HUES64 (cell line): Measurements from ENCODE around the gene HYCC1. TPM values are rescaled to one million over a fixed set of nuclear protein-coding genes. Genes with fewer than 3 reads are reported as not detected.
A peak's percentile ranks its signal among the peaks of the same experiment; 100 is the strongest.
"Not testable (repeated sequence)": the region's sequence is repeated elsewhere in the genome, so short reads cannot be mapped to it uniquely, and the experiment has no call there.

Experiments used
- H3K27ac ChIP-seq: 2 replicates; pipeline ENCODE4 v1.7.0; 2013; ENCODE audit warnings: low read depth, low read length, inconsistent platforms
- H3K27me3 ChIP-seq: 2 replicates; pipeline ENCODE4 v1.6.1; 2013; ENCODE audit warnings: mild to moderate bottlenecking, low read length; ENCODE audit not compliant: insufficient read depth
- H3K36me3 ChIP-seq: 2 replicates; pipeline ENCODE4 v1.6.1; 2013; ENCODE audit warnings: mild to moderate bottlenecking, low read length; ENCODE audit not compliant: insufficient read depth
- H3K4me1 ChIP-seq: 2 replicates; pipeline ENCODE4 v1.6.1; 2013; ENCODE audit warnings: mild to moderate bottlenecking, low read length, moderate library complexity; ENCODE audit not compliant: insufficient read depth
- H3K4me3 ChIP-seq: 2 replicates; pipeline ENCODE4 v1.5.1; 2013; ENCODE audit warnings: mild to moderate bottlenecking, low read length, moderate library complexity
- H3K9ac ChIP-seq: 2 replicates; pipeline ENCODE4 v1.6.1; 2013; ENCODE audit warnings: mild to moderate bottlenecking, low read depth, low read length
- H3K9me3 ChIP-seq: 2 replicates; pipeline ENCODE4 v1.6.1; 2013; ENCODE audit warnings: low read depth, low read length; ENCODE audit not compliant: insufficient read depth
- WGBS: fragments of 150-250, 120-280 bp; methylation state at CpG from one replicate; pipeline ENCODE4 v1.1.7; 2013; ENCODE audit warnings: missing lambda C conversion rate; 5-methylcytosine and 5-hydroxymethylcytosine counted together
- polyA plus RNA-seq, 2 experiments: library from polyadenylated mRNA; stranded (reverse); fragments of 50-300 nt; gene quantifications; one replicate each; pipeline ENCODE4 v1.2.3, GENCODE V29; 2013

The HYCC1 gene
- polyA plus RNA-seq (2013, experiment 1 of 2) = 58.5 TPM
- 58.5 TPM for polyA plus RNA-seq (2013, experiment 2 of 2)

DNA sequence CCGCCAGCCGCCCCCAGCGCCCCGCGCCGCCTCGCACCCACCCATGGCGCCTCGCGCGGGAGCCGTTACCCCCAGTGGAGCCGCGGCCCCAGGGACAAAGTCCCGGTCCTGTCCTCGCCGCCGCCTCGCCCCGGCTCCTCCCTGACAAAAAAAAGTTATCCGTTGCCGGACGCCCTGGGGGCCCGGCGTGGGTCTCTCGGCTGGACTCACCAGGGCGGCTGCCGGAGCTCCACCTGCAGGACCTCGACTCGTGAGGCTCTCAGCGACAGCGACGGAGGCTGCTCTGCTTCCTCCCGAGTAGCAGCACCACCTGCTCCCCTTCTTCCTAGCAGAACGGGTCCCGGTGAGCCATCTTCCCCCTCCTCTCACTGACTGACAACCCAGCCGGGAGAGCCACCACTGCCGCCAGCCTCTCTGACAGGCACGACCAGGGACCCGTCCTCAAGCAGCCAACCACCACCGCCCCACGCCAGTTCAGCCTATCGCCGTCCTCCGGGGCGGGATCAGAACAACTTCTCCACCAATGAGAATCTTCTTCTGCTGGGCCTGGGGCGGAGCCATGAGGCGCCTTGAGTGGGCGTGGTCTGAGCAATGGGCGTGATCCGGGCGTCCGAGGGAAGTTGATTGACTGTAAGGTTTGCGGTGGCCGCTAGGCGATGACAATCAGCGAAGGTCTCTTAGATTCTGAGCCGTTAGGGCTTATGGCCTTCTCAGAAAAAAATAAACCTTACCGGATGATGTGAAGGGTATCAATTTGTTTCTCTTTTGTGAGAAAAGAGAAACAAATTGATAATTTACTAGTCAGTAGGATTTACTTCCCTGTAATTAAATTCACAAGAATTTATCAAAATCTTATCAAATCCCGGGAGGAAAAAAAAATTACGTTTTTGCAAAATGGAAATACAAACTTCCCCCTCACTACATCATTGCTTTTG is at the start of gene HYCC1:
HYCC1 (minus strand) TSS at position 416 of the 935 bp plus-strand sequence. CDS start 23,019 bp downstream, outside the sequence.
- WGBS = 3% methylated on average over 60 of the region's 61 CpGs
- H3K36me3 ChIP-seq = no peaks in the 10 kb centered on the region
- peak within 1 kb of the TSS; percentile 73 for H3K9ac ChIP-seq
- H3K27ac ChIP-seq = peak within 1 kb of the TSS; percentile 59; the same call in 1 of the 2 replicates
- H3K4me1 ChIP-seq = peaks cover 52% of the 10 kb centered on the region
- no peaks in the 10 kb centered on the region for H3K9me3 ChIP-seq
- H3K4me3 ChIP-seq = peak within 1 kb of the TSS; percentile 92
- no peaks in the 10 kb centered on the region for H3K27me3 ChIP-seq

DNA sequence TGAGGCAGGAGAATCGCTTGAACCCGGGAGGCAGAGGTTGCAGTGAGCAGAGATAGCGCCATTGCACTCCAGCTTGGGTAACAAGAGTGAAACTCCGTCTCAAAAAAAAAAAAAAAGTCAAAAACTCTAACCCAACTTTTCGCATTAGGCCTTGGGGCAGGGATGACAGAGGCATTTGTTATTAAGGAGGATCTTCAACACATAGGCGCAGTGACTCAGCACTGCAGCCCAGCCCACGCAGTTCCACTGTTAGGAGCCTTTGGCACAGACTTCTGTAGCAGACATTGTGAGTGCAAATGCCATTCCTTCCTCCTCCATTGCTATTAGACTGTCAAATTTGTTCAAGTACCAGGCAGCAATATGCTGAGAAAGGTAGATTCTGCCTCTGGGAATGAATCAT is 48.5 kb upstream of the HYCC1 start:
- Histone ChIP-seq H3K9me3 (no peaks in the 10 kb centered on the region), H3K4me3 (no peak overlapping the region), H3K36me3 (no peaks in the 10 kb centered on the region), H3K9ac (no peak overlapping the region), H3K4me1 (peaks cover 5% of the 10 kb centered on the region; the same call in 1 of the 2 replicates), H3K27ac (no peak overlapping the region), H3K27me3 (no peaks in the 10 kb centered on the region)
- 94% methylated on average over 7 of the region's 7 CpGs for WGBS

DNA sequence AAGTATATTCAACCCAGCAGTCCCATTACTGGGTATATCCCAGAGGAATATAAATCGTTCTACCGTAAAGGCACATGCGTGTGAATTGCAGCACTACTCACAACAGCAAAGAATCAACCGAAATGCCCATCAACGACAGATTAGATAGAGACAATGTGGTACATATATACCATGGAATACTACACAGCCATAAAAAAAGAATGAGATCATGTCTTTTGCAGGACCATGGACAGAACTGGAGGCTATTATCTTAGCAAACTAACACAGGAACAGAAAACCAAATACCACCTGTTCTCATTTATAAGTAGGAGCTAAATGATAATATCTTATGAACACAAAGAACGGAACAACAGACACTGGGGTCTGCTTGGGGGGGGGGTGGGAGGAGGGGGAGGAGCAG is 47.4 kb upstream of the HYCC1 start:
- Histone ChIP-seq H3K27ac (no peak overlapping the region), H3K4me3 (no peak overlapping the region), H3K36me3 (no peaks in the 10 kb centered on the region), H3K27me3 (no peaks in the 10 kb centered on the region), H3K9me3 (no peaks in the 10 kb centered on the region), H3K4me1 (no peaks in the 10 kb centered on the region), H3K9ac (no peak overlapping the region)
- WGBS = 96% methylated on average over 5 of the region's 6 CpGs

DNA sequence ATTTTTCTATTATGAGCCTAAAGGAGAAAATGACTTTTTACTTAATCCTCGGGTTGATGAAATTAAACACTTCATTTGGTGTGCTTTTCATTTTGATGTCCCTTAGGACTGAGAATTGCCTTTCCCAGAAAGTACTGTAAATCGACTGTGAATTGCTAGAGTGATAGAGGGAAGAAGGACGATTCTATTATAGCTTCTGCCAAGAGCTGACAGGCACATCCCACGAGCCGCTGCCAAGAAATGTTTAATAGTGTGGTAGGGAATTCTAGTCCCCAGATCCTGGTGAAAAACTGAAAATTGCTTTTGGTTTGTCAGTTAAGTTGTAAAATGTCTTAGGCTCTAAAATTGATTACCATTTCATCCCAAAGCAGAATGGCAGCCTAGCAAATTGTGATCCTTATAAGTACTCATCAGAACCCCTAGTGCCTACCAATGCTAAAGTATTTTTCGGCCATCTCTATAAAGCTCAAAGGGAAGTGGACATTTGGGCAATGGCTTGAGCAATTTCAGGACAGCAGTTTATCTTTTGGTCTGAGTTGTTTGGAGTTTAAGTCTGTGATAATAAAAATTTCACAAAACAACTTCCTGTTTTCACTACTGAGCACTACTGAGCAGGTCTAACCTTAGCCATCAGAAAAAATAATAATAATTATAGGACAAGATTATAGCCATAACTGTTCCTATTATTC is 44.6 kb upstream of the HYCC1 start:
- WGBS = 91% methylated on average over 6 of the region's 6 CpGs
- H3K27me3 ChIP-seq = no peaks in the 10 kb centered on the region

DNA sequence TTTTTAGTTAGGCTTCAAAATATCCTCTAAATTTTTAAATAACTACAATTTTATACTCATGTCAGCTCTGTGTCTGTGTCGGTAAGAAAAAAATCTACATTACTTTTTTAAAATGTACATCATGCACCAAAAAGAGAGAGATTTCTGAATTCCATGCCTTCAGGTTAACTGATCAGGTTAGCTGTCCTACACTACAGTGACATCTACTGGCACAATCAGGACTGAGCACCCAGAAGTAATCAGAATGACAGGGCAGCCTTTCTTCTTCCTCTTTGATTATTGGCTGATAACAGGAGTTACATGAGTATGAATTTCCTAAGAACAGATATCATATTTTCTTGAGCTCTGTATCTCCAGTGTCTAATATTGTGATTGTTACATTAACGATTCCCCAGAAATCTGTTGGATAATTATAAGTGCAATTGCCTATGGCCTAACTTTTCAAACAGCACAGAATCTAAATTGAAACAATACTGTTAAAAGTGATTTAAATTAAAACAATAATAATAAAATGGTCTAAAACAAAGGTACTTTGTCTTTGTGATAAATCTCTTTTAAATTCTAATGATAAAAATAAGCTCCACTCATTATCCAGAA is 41.8 kb upstream of the HYCC1 start:
- Histone ChIP-seq H3K27ac (no peak overlapping the region), H3K9ac (no peak overlapping the region), H3K9me3 (no peaks in the 10 kb centered on the region), H3K4me3 (no peak overlapping the region), H3K36me3 (no peaks in the 10 kb centered on the region), H3K4me1 (0 out of 2 replicates have a peak, but pooled peaks cover 5% of the 10 kb centered on the region), H3K27me3 (no peaks in the 10 kb centered on the region)
- WGBS = 20% methylated on average over 1 of the region's 2 CpGs

More for the DNA sequence above, 44.6 kb upstream of the HYCC1 start:
- Histone ChIP-seq H3K27ac (no peak overlapping the region), H3K9me3 (no peaks in the 10 kb centered on the region), H3K4me3 (no peak overlapping the region), H3K9ac (no peak overlapping the region), H3K4me1 (0 out of 2 replicates have a peak, but pooled peaks cover 5% of the 10 kb centered on the region), H3K36me3 (no peaks in the 10 kb centered on the region)

DNA sequence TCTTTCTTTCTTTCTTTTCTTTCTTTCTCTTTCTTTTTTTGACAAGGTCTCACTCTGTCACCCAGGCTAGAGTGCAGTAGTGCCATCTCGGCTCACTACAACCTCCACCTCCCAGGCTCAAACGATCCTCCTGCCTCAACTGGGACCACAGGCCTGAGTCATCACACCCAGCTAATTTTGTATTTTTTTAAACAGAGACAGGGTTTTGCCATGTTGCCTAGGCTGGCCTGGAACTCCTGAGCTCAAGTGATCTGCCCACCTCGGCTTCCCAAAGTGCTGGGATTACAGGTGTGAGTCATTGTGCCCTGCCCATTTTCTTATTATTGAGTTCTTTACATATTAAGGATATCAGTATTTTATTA is 37.2 kb upstream of the HYCC1 start:
- not testable (repeated sequence) for H3K4me3 ChIP-seq, H3K27ac ChIP-seq, H3K4me1 ChIP-seq, H3K27me3 ChIP-seq, H3K9me3 ChIP-seq, H3K9ac ChIP-seq, H3K36me3 ChIP-seq
- 87% methylated on average over 3 of the region's 3 CpGs for WGBS

DNA sequence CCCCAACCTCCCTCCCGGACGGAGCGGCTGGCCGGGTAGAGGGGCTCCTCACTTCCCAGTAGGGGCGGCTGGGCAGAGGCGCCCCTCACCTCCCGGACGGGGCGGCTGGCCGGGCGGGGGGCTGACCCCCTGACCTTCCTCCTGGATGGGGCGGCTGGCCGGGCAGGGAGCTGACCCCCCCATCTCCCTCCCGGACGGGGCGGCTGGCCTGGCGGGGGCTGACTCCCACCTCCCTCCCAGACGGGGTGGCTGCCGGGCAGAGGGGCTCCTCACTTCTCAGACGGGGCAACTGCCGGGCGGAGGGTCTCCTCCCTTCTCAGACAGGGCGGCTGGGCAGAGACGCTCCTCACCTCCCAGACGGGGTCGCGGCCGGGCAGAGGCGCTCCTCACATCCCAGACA is 32.4 kb upstream of the HYCC1 start:
- H3K9me3 ChIP-seq, H3K27me3 ChIP-seq, H3K9ac ChIP-seq, H3K4me3 ChIP-seq, H3K27ac ChIP-seq, H3K4me1 ChIP-seq, H3K36me3 ChIP-seq: not testable (repeated sequence)
- WGBS = 94% methylated on average over 29 of the region's 29 CpGs

DNA sequence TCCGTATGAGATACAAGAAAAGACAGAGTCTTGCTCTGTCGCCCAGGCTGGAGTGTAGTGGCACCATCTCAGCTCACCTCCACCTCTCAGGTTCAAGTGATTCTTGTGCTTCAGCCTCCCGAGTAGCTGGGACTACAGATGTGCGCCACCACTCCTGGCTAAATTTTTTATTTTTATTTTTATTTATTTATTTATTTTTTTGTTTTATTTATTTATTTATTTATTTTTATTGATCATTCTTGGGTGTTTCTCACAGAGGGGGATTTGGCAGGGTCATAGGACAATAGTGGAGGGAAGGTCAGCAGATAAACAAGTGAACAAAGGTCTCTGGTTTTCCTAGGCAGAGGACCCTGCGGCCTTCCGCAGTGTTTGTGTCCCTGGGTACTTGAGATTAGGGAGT is 31.2 kb upstream of the HYCC1 start:
- not testable (repeated sequence) for H3K4me1 ChIP-seq, H3K4me3 ChIP-seq, H3K27me3 ChIP-seq

DNA sequence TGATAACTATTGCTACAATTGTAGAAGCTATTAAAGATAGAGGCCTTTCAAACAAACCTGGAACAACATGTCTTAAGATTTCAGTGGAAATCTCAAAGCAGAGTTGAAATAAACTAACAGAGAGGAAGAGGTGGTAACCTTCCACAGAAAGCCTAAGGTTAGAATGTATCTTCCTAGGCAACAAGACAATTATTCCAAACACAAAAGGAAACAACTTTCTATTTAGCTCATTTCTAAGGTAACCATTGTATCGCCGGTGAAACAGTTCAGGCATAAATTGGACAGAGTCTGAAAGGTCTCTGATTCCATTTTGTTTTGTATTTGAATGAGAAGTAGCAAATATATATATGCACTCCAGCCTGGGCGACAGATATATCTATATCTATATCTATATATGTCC is 30.7 kb upstream of the HYCC1 start:
- Histone ChIP-seq H3K9ac (no peak overlapping the region), H3K9me3 (peaks cover 3% of the 10 kb centered on the region; the same call in 1 of the 2 replicates), H3K27me3 (no peaks in the 10 kb centered on the region), H3K36me3 (no peaks in the 10 kb centered on the region), H3K4me1 (no peaks in the 10 kb centered on the region), H3K4me3 (no peak overlapping the region), H3K27ac (no peak overlapping the region)
- WGBS = 91% methylated on average over 2 of the region's 3 CpGs

More for the DNA sequence above, 31.2 kb upstream of the HYCC1 start:
- whole genome bisulfite sequencing = 100% methylated on average over 2 of the region's 6 CpGs
- not testable (repeated sequence) for H3K9ac ChIP-seq, H3K36me3 ChIP-seq, H3K9me3 ChIP-seq, H3K27ac ChIP-seq

DNA sequence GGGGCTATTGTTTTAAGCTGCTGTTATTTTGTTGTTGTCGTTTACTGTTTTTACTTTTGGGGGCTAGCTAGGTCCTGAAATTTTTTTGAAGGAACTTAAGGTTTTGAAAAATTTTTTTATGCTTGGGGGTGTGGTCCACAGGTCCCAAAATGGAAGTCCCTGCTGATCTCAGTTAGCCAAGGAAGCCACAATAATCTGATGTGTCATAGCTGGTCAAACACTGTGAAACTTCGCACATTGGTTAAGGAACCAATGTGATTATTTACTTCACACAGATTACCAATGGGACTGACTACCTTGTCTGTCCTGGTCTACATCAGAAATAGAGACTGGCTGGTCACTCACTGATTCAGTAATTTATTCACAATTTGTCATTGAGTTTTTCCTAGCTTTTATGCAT is 29.5 kb upstream of the HYCC1 start:
- no peak overlapping the region for H3K4me3 ChIP-seq
- H3K27me3 ChIP-seq = no peaks in the 10 kb centered on the region
- no peak overlapping the region for H3K27ac ChIP-seq
- H3K4me1 ChIP-seq = no peaks in the 10 kb centered on the region
- H3K9ac ChIP-seq = no peak overlapping the region
- H3K36me3 ChIP-seq = no peaks in the 10 kb centered on the region
- H3K9me3 ChIP-seq = peaks cover 3% of the 10 kb centered on the region; the same call in 1 of the 2 replicates
- WGBS = 94% methylated on average over 2 of the region's 2 CpGs

DNA sequence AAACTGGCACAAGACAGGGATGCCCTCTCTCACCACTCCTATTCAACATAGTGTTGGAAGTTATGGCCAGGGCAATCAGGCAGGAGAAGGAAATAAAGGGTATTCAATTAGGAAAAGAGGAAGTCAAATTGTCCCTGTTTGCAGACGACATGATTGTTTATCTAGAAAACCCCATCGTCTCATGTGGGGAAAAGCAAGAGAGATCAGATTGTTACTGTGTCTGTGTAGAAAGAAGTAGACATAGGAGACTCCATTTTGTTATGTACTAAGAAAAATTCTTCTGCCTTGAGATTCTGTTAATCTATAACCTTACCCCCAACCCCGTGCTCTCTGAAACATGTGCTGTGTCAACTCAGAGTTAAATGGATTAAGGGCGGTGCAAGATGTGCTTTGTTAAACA is 25.7 kb upstream of the HYCC1 start:
- not testable (repeated sequence) for H3K4me3 ChIP-seq, H3K9me3 ChIP-seq, H3K27me3 ChIP-seq, H3K36me3 ChIP-seq, H3K4me1 ChIP-seq, H3K27ac ChIP-seq, H3K9ac ChIP-seq
- 96% methylated on average over 2 of the region's 4 CpGs for WGBS
